SJCRH30 (cell line): ENCODE measurements around the gene MAZ. TPM values are rescaled to one million over a fixed set of nuclear protein-coding genes. Genes with fewer than 3 reads are reported as not detected.
"Not testable (repeated sequence)": the region's sequence is repeated elsewhere in the genome, so short reads cannot be mapped to it uniquely, and the experiment has no call there.

Experiments used
- DNase-seq, 2 experiments: peaks; one replicate each; pipeline ENCODE4 v3.0.0-alpha.2; 2015 to 2020
- H3K27ac ChIP-seq: fragments of 250-450 bp; sonication (Bioruptor Pico); 2 replicates; pipeline ENCODE4 v1.5.1; 2020; ENCODE audit warnings: mild to moderate bottlenecking, moderate library complexity
- H3K27me3 ChIP-seq: fragments of 250-450 bp; sonication (Bioruptor Pico); 2 replicates; pipeline ENCODE4 v1.5.1; 2020; ENCODE audit warnings: mild to moderate bottlenecking, moderate library complexity
- H3K36me3 ChIP-seq: fragments of 250-450 bp; sonication (Bioruptor Pico); 2 replicates; pipeline ENCODE4 v1.5.1; 2020; ENCODE audit warnings: mild to moderate bottlenecking, moderate library complexity
- H3K4me1 ChIP-seq: fragments of 250-450 bp; sonication (Bioruptor Pico); 2 replicates; pipeline ENCODE4 v1.5.1; 2020; ENCODE audit warnings: mild to moderate bottlenecking, moderate library complexity
- H3K4me3 ChIP-seq: fragments of 250-450 bp; sonication (Bioruptor Pico); 2 replicates; pipeline ENCODE4 v1.5.1; 2020; ENCODE audit warnings: mild to moderate bottlenecking, moderate library complexity
- H3K9me3 ChIP-seq: fragments of 250-450 bp; sonication (Bioruptor Pico); replicated peaks from 2 replicates; pipeline ENCODE4 v1.5.1; 2020; ENCODE audit warnings: mild to moderate bottlenecking, moderate library complexity
- total RNA-seq: library from RNA; depleted of rRNA; stranded (reverse); fragments of >200 nt; shearing (Covaris generic); gene quantifications from 2 replicates; pipeline ENCODE4 v1.2.3, GENCODE V29; 2014

The MAZ gene
- total RNA-seq, 1 experiment from 2014 or later = 186 TPM

GRCh38 chr16:29820730-29821642 lies 14.7 kb downstream of the MAZ start:
- Histone ChIP-seq H3K9me3 (no peaks in the 10 kb centered on the region), H3K27me3 (no peaks in the 10 kb centered on the region), H3K36me3 (no peaks in the 10 kb centered on the region; the same call in 1 of the 2 replicates), H3K27ac (no peak overlapping the region), H3K4me3 (no peak overlapping the region), H3K4me1 (peaks cover 27% of the 10 kb centered on the region)
- DNase-seq = no peak

- Histone ChIP-seq H3K27me3 (no peaks in the 10 kb centered on the region), H3K36me3 (no peaks in the 10 kb centered on the region; the same call in 1 of the 2 replicates), H3K9me3 (no peaks in the 10 kb centered on the region), H3K4me3 (no peak overlapping the region), H3K4me1 (peaks cover 27% of the 10 kb centered on the region), H3K27ac (no peak overlapping the region)
- DNase-seq = no peak
Measured at GRCh38 chr16:29821643-29822115, 15.3 kb downstream of the MAZ start.

- DNase-seq = no peak
- H3K36me3 ChIP-seq = no peaks in the 10 kb centered on the region
- no peak overlapping the region for H3K4me3 ChIP-seq
- H3K27me3 ChIP-seq = no peaks in the 10 kb centered on the region
- no peaks in the 10 kb centered on the region for H3K9me3 ChIP-seq
- H3K27ac ChIP-seq = peak overlapping the region; percentile 57; the same call in 1 of the 2 replicates
- peaks cover 27% of the 10 kb centered on the region for H3K4me1 ChIP-seq
Measured at GRCh38 chr16:29824589-29825144, 18.3 kb downstream of the MAZ start.

DNA sequence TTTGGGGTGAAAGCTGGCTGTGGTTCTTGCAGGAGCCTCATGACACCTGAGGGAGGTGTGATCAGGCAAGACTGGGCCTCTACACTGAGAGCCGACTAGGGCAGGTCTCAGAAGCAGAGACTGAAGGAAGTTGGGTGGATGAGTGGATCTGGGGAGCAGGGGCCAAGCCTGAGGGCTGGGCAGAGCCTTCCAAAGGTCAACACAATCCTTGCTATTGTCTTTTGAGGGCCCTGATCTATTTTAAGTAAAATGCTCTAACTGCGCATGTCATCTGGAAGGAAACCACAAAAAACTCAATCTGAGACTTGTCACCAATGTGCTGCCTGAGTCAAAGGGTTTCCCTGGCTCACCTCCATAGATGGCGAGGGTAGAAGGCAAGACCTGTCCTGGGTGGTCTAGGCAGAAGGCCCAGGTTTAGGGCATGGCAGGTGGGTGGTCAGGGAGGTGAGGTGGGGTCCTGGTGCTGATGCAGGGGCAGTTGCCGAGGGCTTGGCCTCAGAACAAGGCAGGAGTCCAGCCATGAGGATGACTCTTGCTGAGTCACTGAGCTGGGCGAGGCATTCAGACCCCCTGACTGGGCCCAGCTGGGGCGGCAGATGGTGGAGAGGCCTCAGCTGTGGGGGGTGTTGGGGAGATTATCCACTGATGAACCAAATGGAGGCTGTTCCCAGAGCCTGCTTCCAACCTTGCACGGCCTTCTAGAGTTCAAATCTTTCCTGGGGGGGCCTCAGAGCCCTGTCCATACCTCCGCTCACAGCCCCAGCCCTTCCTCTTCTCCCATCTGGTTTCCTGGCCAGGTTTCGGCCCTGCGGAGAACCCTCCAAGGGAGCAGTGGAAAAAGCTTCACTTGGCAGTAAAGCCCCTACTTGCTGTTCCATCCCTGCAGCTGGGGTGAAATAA lies 19.1 kb downstream of the MAZ start:
- peak; percentile 51 to 56 for DNase-seq
- Histone ChIP-seq H3K4me1 (peaks cover 25% of the 10 kb centered on the region), H3K4me3 (no peak overlapping the region), H3K27me3 (no peaks in the 10 kb centered on the region), H3K27ac (peak overlapping the region; percentile 57), H3K36me3 (no peaks in the 10 kb centered on the region), H3K9me3 (no peaks in the 10 kb centered on the region)

- Histone ChIP-seq H3K36me3 (no peaks in the 10 kb centered on the region), H3K27me3 (no peaks in the 10 kb centered on the region), H3K4me1 (peaks cover 16% of the 10 kb centered on the region), H3K4me3 (no peak overlapping the region), H3K9me3 (no peaks in the 10 kb centered on the region), H3K27ac (no peak overlapping the region; the same call in 1 of the 2 replicates)
- no peak for DNase-seq
Measured at GRCh38 chr16:29826342-29826695, 20.0 kb downstream of the MAZ start.

DNA sequence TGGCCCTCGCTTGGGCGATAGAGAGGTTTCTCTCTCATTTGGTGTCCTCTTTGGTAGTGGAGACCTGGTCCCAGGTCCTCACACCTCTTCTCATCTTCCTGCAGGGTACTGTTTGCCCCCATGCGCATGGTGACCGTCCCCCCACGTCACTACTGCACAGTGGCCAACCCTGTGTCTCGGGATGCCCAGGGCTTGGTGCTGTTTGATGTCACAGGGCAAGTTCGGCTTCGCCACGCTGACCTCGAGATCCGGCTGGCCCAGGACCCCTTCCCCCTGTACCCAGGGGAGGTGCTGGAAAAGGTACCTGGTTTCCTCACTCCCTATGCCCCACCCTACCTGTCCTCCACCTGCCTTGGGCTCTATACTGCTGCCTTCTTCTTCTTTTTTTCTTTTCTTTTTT lies 24.4 kb downstream of the MAZ start:
- Histone ChIP-seq H3K36me3 (no peaks in the 10 kb centered on the region), H3K27ac (no peak overlapping the region), H3K4me3 (no peak overlapping the region), H3K27me3 (no peaks in the 10 kb centered on the region), H3K9me3 (no peaks in the 10 kb centered on the region), H3K4me1 (peaks cover 2% of the 10 kb centered on the region)
- DNase-seq = no peak

GRCh38 chr16:29831490-29831889 lies 25.2 kb downstream of the MAZ start:
- no peak for DNase-seq
- Histone ChIP-seq H3K4me3 (no peak overlapping the region), H3K27me3 (no peaks in the 10 kb centered on the region), H3K27ac (no peak overlapping the region), H3K36me3 (no peaks in the 10 kb centered on the region), H3K4me1 (no peaks in the 10 kb centered on the region), H3K9me3 (no peaks in the 10 kb centered on the region)

GRCh38 chr16:29833219-29833618 lies 26.9 kb downstream of the MAZ start:
- H3K9me3 ChIP-seq, H3K36me3 ChIP-seq, DNase-seq, H3K4me1 ChIP-seq, H3K27ac ChIP-seq, H3K27me3 ChIP-seq, H3K4me3 ChIP-seq: not testable (repeated sequence)

GRCh38 chr16:29834079-29834478 lies 27.8 kb downstream of the MAZ start:
- Histone ChIP-seq H3K4me1 (no peaks in the 10 kb centered on the region), H3K4me3 (no peak overlapping the region), H3K9me3 (no peaks in the 10 kb centered on the region), H3K27me3 (no peaks in the 10 kb centered on the region), H3K36me3 (no peaks in the 10 kb centered on the region), H3K27ac (no peak overlapping the region)
- no peak for DNase-seq

- H3K4me1 ChIP-seq = no peaks in the 10 kb centered on the region
- no peaks in the 10 kb centered on the region for H3K9me3 ChIP-seq
- no peak overlapping the region for H3K27ac ChIP-seq
- H3K4me3 ChIP-seq = no peak overlapping the region
- no peaks in the 10 kb centered on the region for H3K27me3 ChIP-seq
- DNase-seq = no peak
- H3K36me3 ChIP-seq = no peaks in the 10 kb centered on the region
Measured at GRCh38 chr16:29835926-29836325, 29.6 kb downstream of the MAZ start.

DNA sequence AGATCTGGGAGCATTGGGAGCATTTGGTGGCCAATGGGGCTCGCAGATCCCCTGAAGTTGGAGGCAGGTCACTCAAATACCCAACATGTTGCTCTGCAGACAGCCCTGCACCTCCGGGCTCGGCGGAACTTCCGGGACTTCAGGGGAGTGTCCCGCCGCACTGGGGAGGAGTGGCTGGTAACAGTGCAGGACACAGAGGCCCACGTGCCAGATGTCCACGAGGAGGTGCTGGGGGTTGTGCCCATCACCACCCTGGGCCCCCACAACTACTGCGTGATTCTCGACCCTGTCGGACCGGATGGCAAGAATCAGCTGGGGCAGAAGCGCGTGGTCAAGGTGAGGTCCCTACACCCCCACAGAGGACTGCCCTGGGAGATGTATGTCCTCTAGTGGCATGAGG lies 30.3 kb downstream of the MAZ start:
- DNase-seq = no peak
- no peaks in the 10 kb centered on the region for H3K36me3 ChIP-seq
- no peaks in the 10 kb centered on the region for H3K9me3 ChIP-seq
- H3K4me1 ChIP-seq = no peaks in the 10 kb centered on the region
- H3K27me3 ChIP-seq = no peaks in the 10 kb centered on the region
- H3K4me3 ChIP-seq = no peak overlapping the region
- no peak overlapping the region for H3K27ac ChIP-seq

DNA sequence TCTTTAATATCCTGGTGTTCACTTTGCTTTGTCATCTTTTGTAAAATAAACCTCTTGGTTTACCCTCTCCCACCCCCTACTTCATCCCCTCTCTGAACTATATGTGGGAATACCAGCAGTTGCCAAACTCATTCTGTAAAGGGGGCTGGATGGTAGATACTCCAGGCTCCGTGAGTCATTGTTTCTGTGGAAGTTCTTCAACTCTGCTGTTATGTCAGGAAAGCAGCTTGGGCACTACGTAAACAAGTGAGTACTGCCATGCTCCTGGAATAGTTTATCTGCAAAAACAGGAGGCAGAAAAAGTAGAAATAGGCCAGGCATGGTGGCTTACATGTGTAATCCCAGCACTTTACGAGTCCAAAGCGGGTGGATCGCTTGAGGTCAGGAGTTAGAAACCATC lies 31.5 kb downstream of the MAZ start:
- Histone ChIP-seq H3K36me3 (no peaks in the 10 kb centered on the region), H3K4me3 (no peak overlapping the region), H3K9me3 (no peaks in the 10 kb centered on the region), H3K27ac (no peak overlapping the region), H3K4me1 (no peaks in the 10 kb centered on the region), H3K27me3 (no peaks in the 10 kb centered on the region)
- DNase-seq = no peak

GRCh38 chr16:29839822-29840221 lies 33.5 kb downstream of the MAZ start:
- Histone ChIP-seq H3K27me3 (no peaks in the 10 kb centered on the region), H3K9me3 (no peaks in the 10 kb centered on the region), H3K4me1 (no peaks in the 10 kb centered on the region), H3K27ac (no peak overlapping the region), H3K36me3 (no peaks in the 10 kb centered on the region), H3K4me3 (no peak overlapping the region)
- no peak for DNase-seq

- Histone ChIP-seq H3K9me3 (no peaks in the 10 kb centered on the region), H3K4me1 (no peaks in the 10 kb centered on the region), H3K36me3 (no peaks in the 10 kb centered on the region), H3K27me3 (no peaks in the 10 kb centered on the region), H3K27ac (no peak overlapping the region), H3K4me3 (no peak overlapping the region)
- no peak for DNase-seq
Measured at GRCh38 chr16:29840240-29840639, 33.9 kb downstream of the MAZ start.

GRCh38 chr16:29841631-29842030 lies 35.3 kb downstream of the MAZ start:
- no peak for DNase-seq
- Histone ChIP-seq H3K4me3 (no peak overlapping the region), H3K4me1 (no peaks in the 10 kb centered on the region), H3K27me3 (no peaks in the 10 kb centered on the region), H3K36me3 (no peaks in the 10 kb centered on the region), H3K27ac (no peak overlapping the region), H3K9me3 (no peaks in the 10 kb centered on the region)
